GM20000 (cell line): ENCODE data around the gene CDK5R2.

Source experiments
- DNase-seq: peaks from one replicate; pipeline ENCODE4 v3.0.0; 2012; ENCODE audit warnings: low spot score
- CTCF ChIP-seq: IDR thresholded peaks from 2 replicates; pipeline ENCODE4 v1.5.1; 2012; ENCODE audit warnings: mild to moderate bottlenecking, control low read depth; ENCODE audit errors: extremely low read depth, missing control alignments

CDK5R2 gene

DNA sequence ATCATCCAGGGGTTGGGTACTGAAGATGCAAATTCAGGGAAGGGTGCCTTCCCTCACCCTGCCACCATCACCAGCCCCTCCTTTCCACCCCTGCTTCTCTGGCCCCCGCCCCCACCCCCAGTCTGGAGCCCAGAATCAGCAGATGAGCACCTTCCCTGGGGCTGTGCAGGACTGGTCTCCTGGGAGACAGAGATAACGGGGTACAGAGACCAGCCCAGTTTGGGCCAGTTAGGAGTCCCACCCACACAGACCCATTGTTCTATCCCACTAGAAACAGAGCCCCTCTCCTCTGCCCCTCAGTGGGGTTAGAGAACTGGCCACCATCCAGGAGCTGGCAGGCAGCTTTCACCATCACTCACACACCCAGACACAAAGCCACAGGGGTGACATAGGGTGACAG, 38.3 kb downstream of the CDK5R2 start:
- TF ChIP-seq CTCF, result no peak
- DNase-seq, result peak; percentile 24

DNA sequence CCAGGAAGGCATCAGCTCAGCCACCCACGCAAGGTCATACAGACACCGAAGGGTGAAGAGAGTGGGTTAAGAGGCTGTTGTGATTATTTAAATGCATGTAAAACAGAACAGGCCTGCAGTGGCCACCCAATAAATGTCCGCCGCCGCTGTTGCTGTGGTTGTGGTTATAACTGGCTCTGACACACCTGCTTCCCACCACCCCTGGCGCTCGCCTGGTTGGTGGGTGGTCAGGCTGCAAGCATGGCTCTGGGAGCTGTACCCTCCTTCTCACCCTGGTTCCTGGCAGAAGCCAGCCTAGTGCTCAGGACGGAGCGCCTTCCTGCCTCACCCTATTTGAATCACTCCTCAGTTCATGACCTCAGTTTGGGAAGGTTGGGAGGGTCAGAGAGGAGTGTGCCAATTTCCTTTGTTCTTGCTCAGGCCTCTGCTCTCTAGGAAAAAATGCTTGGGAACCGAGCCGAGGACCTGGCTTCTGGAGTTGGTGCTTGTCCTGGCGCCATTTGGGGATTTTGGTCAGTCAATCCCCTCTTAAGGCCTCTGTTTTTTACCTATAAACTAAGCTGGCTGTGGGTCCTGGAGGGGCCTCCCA, 39.0 kb downstream of the CDK5R2 start:
- TF ChIP-seq CTCF, result no peak
- no peak for DNase-seq

DNA sequence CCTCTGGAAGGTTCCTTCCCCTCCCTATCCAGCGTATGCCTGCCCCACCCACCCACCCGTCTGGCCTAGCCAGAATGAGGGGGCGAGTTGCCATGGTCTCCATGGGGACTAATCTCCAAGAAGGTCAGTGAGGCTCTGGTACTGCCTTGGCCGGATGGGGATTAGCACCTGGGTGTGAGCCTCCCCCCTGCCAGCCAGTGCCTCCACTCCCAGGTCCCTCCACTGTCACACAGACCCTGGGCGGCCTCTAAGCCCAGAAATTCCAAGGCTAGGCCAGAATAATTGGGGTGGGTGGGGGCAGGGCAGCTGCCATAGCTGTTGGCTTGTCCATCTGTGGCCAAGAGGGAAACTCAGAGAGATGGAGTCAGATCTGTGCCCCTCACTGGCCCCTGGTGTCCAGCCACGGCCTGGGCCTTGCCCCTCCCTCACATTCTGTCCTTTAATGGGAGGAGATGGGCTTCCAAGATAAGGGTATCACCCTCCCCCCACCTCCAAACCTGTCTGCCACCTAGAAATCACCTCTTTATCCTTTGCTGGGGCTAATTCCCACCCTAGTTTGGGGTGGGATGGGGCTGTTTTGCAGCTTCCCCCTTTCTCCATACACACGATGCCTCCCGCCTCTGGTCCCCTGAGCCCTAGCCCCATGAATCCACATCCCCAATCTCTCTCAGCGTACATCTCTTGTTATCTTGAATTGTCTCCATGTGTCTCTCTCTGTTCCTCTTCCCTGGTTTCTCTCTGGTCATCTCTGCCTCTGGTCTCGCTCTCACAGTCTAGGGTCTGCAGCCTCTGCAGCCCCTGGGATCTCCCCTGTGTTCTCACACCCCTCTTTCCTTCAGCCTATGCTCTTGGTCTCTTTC, 39.8 kb downstream of the CDK5R2 start:
- no peak for TF ChIP-seq CTCF
- DNase-seq, result peak; percentile 29

GRCh38 chr2:218999881-219000568, 40.6 kb downstream of the CDK5R2 start:
- DNase-seq, result peak; percentile 29
- no peak for TF ChIP-seq CTCF

GRCh38 chr2:219000569-219000960, 41.1 kb downstream of the CDK5R2 start:
- DNase-seq, result peak; percentile 39
- no peak for TF ChIP-seq CTCF

DNA sequence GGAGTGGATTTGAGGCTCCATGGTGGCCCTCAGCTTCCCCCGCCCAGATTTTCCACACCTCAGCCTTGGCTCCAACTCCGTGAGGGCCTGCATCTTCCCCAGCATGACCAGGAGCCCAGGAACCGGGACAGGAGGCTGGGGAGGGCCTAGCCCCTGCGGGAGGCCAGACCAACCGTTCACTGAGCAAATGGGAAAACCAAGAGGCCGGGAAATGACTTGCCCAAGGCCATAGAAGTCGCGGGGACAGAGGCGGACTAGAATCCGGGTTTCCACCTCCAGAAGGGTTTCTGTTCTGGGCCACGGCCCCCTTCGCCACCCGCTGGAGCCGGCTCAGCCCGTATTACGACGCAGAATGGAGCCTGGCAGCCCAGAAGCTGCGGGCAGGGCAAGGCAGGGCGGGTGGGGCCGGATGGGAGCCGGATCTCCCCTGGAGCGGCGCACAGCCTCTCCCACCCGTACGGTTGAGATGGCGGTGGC, 41.7 kb downstream of the CDK5R2 start:
- peak; percentile 23 for DNase-seq
- TF ChIP-seq CTCF, result no peak
